Endothelial cell (in vitro differentiated cells): ENCODE data around the gene NDUFB5. TPM values are rescaled to one million over a fixed set of nuclear protein-coding genes. Genes with fewer than 3 reads are reported as not detected.

Experiments
- DNase-seq: peaks from one replicate; pipeline ENCODE4 v3.0.0; 2021; ENCODE audit warnings: low spot score
- H3K27ac Mint-ChIP-seq: one replicate; pipeline ENCODE4 v1.8.0; 2021; ENCODE audit warnings: mixed read lengths, inconsistent platforms; ENCODE audit not compliant: unreplicated experiment
- H3K27me3 Mint-ChIP-seq: one replicate; pipeline ENCODE4 v1.8.0; 2021; ENCODE audit warnings: mild to moderate bottlenecking, moderate library complexity, mixed read lengths, inconsistent platforms; ENCODE audit not compliant: unreplicated experiment
- H3K36me3 Mint-ChIP-seq: one replicate; pipeline ENCODE4 v1.8.0; 2021; ENCODE audit warnings: mild to moderate bottlenecking, low read depth, mixed read lengths, inconsistent platforms; ENCODE audit not compliant: unreplicated experiment
- H3K4me1 Mint-ChIP-seq: one replicate; pipeline ENCODE4 v1.8.0; 2021; ENCODE audit warnings: mild to moderate bottlenecking, mixed read lengths, inconsistent platforms; ENCODE audit not compliant: unreplicated experiment
- H3K4me3 Mint-ChIP-seq: one replicate; pipeline ENCODE4 v1.8.0; 2021; ENCODE audit warnings: mild to moderate bottlenecking, mixed read lengths, inconsistent platforms; ENCODE audit not compliant: unreplicated experiment
- H3K9me3 Mint-ChIP-seq: one replicate; pipeline ENCODE4 v1.8.0; 2021; ENCODE audit warnings: mixed read lengths, inconsistent platforms; ENCODE audit not compliant: unreplicated experiment
- total RNA-seq: library from RNA; stranded (reverse); fragmentation: NEBNext Ultra II Directional; extraction: Animal tissue kit (Norgen Biotek cat#: 25700); gene quantifications from one replicate; pipeline ENCODE4 v1.2.1, GENCODE V29; 2021; ENCODE audit not compliant: unreplicated experiment
- TF ChIP-seq, protein P1 (sequence below): fragments of 200-600 bp; sonication (generic); IDR thresholded peaks from one replicate; pipeline ENCODE4 v1.5.0; 2021; ENCODE audit warnings: antibody characterized with exemption; ENCODE audit not compliant: unreplicated experiment

NDUFB5 gene
- total RNA-seq, 1 donor from 2014 or later = 83.9 TPM

GRCh38 chr3:179615458-179616173 lies 11.0 kb downstream of the NDUFB5 start:
- H3K9me3 Mint-ChIP-seq = no peaks in the 10 kb centered on the region
- no peak for DNase-seq
- H3K4me3 Mint-ChIP-seq = no peak overlapping the region
- no peaks in the 10 kb centered on the region for H3K27me3 Mint-ChIP-seq
- no peak overlapping the region for H3K27ac Mint-ChIP-seq
- TF ChIP-seq, protein P1, sequence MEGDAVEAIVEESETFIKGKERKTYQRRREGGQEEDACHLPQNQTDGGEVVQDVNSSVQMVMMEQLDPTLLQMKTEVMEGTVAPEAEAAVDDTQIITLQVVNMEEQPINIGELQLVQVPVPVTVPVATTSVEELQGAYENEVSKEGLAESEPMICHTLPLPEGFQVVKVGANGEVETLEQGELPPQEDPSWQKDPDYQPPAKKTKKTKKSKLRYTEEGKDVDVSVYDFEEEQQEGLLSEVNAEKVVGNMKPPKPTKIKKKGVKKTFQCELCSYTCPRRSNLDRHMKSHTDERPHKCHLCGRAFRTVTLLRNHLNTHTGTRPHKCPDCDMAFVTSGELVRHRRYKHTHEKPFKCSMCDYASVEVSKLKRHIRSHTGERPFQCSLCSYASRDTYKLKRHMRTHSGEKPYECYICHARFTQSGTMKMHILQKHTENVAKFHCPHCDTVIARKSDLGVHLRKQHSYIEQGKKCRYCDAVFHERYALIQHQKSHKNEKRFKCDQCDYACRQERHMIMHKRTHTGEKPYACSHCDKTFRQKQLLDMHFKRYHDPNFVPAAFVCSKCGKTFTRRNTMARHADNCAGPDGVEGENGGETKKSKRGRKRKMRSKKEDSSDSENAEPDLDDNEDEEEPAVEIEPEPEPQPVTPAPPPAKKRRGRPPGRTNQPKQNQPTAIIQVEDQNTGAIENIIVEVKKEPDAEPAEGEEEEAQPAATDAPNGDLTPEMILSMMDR = no peak
- no peaks in the 10 kb centered on the region for H3K4me1 Mint-ChIP-seq
- H3K36me3 Mint-ChIP-seq = peaks cover 19% of the 10 kb centered on the region

- peaks cover 43% of the 10 kb centered on the region for H3K36me3 Mint-ChIP-seq
- TF ChIP-seq, protein P1 = no peak
Observed at GRCh38 chr3:179622023-179622422, 17.4 kb downstream of the NDUFB5 start.

GRCh38 chr3:179624451-179624850 lies 19.9 kb downstream of the NDUFB5 start:
- no peak for DNase-seq
- Mint-ChIP-seq H3K36me3 (peaks cover 36% of the 10 kb centered on the region), H3K4me1 (no peaks in the 10 kb centered on the region), H3K27ac (no peak overlapping the region), H3K9me3 (no peaks in the 10 kb centered on the region), H3K27me3 (no peaks in the 10 kb centered on the region), H3K4me3 (no peak overlapping the region)
- TF ChIP-seq, protein P1 = no peak

More at GRCh38 chr3:179622023-179622422, 17.4 kb downstream of the NDUFB5 start:
- no peaks in the 10 kb centered on the region for H3K4me1 Mint-ChIP-seq
- H3K27ac Mint-ChIP-seq = no peak overlapping the region
- no peaks in the 10 kb centered on the region for H3K27me3 Mint-ChIP-seq
- no peaks in the 10 kb centered on the region for H3K9me3 Mint-ChIP-seq
- DNase-seq = no peak
- H3K4me3 Mint-ChIP-seq = no peak overlapping the region

GRCh38 chr3:179630753-179631451 lies 26.3 kb downstream of the NDUFB5 start:
- Mint-ChIP-seq H3K36me3 (no peaks in the 10 kb centered on the region), H3K4me3 (no peak overlapping the region), H3K9me3 (no peaks in the 10 kb centered on the region), H3K4me1 (no peaks in the 10 kb centered on the region), H3K27me3 (no peaks in the 10 kb centered on the region), H3K27ac (no peak overlapping the region)
- TF ChIP-seq, protein P1 = no peak
- no peak for DNase-seq

DNA sequence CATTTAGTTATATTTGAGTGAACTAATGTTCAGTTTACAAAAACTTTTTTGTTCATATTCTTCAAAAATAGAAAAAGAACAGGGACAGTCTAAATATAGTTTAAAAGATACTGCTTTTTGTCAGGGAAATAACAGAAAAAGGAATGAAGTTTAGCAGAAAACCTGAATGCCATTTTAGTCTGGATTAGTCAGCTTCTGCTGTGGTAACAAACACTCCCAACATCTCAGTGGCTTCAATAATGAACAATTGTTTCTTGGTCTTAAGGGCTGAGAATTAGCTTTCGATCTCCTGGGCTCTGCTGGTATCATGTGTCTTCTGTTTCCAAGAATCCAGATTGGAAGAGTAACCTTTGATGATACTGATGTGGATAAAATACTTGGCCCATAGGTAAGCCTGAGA lies 35.9 kb downstream of the NDUFB5 start:
- Mint-ChIP-seq H3K36me3 (no peaks in the 10 kb centered on the region), H3K9me3 (no peaks in the 10 kb centered on the region), H3K27ac (no peak overlapping the region), H3K4me3 (no peak overlapping the region), H3K4me1 (no peaks in the 10 kb centered on the region), H3K27me3 (no peaks in the 10 kb centered on the region)
- TF ChIP-seq, protein P1 = no peak
- no peak for DNase-seq
